HFFc6 (cell line): ENCODE measurements around the gene ADGRE3. TPM values are rescaled to one million over a fixed set of nuclear protein-coding genes. Genes with fewer than 3 reads are reported as not detected.

Experiments used
- DNase-seq: peaks from one replicate; pipeline ENCODE4 v3.0.0-alpha.2; 2018
- H3K27ac Mint-ChIP-seq: 2 replicates; pipeline ENCODE4 v1.8.0; 2020; ENCODE audit warnings: mild to moderate bottlenecking, mixed read lengths
- H3K27me3 Mint-ChIP-seq: 2 replicates; pipeline ENCODE4 v1.8.0; 2021; ENCODE audit warnings: mild to moderate bottlenecking, moderate library complexity, mixed read lengths; ENCODE audit not compliant: insufficient read depth
- H3K36me3 Mint-ChIP-seq: 2 replicates; pipeline ENCODE4 v1.8.0; 2021; ENCODE audit warnings: low read depth, mixed read lengths
- H3K4me1 Mint-ChIP-seq: 2 replicates; pipeline ENCODE4 v1.8.0; 2020; ENCODE audit warnings: low read depth, mixed read lengths
- H3K4me3 Mint-ChIP-seq: 2 replicates; pipeline ENCODE4 v1.8.0; 2020; ENCODE audit warnings: mild to moderate bottlenecking, moderate library complexity, mixed read lengths
- H3K9me3 Mint-ChIP-seq: 2 replicates; pipeline ENCODE4 v1.8.0; 2020; ENCODE audit warnings: mild to moderate bottlenecking, mixed read lengths
- CTCF ChIP-seq: fragments of 200-600 bp; sonication (generic); IDR thresholded peaks from 2 replicates; pipeline ENCODE4 v1.5.0; 2021; ENCODE audit warnings: antibody characterized with exemption, mild to moderate bottlenecking
- total RNA-seq, 6 experiments: library from RNA; stranded (reverse); fragmentation: NEBNext Ultra II Directional; extraction: Animal tissue kit (Norgen Biotek cat#: 25700); gene quantifications; 2 replicates in 1 of 6; 3 replicates in 5 of 6; pipeline ENCODE4 v1.2.3, GENCODE V29; 2021

Gene ADGRE3
- total RNA-seq, 6 experiments from 2014 or later, result not detected

- no peak for TF ChIP-seq CTCF
Measured at GRCh38 chr19:14678199-14678598, 3.6 kb upstream of the ADGRE3 start.

DNA sequence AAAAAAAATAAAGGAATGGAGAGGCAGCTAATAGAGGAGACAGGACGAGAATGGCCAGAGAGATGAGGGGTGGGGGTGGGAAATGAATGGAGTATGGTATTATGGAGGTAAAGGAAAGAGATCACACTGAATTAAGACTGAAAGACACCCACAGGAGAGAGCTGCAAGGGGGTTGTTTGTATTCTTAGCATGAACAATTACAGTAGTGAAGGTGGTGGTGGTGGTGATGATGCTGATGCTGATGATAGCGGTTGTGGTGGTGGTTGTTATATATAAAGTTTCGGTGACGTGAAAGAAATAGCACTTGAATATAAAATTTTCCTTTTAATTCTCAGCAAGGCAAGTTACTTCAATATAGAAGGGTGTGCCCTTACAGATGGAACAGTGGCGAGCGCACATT lies 2.8 kb upstream of the ADGRE3 start:
- Mint-ChIP-seq H3K27ac (no peak overlapping the region), H3K9me3 (no peaks in the 10 kb centered on the region), H3K4me3 (no peak overlapping the region), H3K36me3 (no peaks in the 10 kb centered on the region), H3K4me1 (no peaks in the 10 kb centered on the region), H3K27me3 (no peaks in the 10 kb centered on the region; the same call in none of the 2 replicates)
- no peak for DNase-seq
- no peak for TF ChIP-seq CTCF

More at GRCh38 chr19:14678199-14678598, 3.6 kb upstream of the ADGRE3 start:
- Mint-ChIP-seq H3K27me3 (no peaks in the 10 kb centered on the region; the same call in none of the 2 replicates), H3K4me3 (no peak overlapping the region), H3K36me3 (no peaks in the 10 kb centered on the region), H3K27ac (no peak overlapping the region), H3K9me3 (no peaks in the 10 kb centered on the region), H3K4me1 (no peaks in the 10 kb centered on the region)
- no peak for DNase-seq

DNA sequence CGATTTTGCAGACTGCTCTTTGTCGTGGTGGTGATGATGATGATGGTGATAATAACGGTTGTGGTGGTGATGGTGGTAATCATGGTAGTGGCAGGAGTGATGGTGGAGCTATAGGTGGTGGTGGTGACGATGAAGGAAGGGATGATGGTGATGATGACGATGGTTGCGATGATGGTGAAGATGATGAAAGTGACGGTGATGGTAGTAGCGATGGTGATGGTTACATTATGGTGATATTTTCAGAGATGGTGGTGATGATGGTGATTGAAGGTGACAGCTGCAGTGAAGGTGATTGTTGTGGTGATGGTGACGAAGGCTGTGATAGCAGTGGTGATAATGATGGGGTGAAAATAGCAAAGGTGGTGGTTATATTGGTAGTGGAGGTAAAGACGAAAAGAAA lies 2.1 kb upstream of the ADGRE3 start:
- DNase-seq, result no peak
- H3K4me3 Mint-ChIP-seq, result no peak overlapping the region
- no peaks in the 10 kb centered on the region for H3K4me1 Mint-ChIP-seq
- no peak overlapping the region for H3K27ac Mint-ChIP-seq
- no peak for TF ChIP-seq CTCF
- H3K9me3 Mint-ChIP-seq, result no peaks in the 10 kb centered on the region
- H3K36me3 Mint-ChIP-seq, result no peaks in the 10 kb centered on the region
- no peaks in the 10 kb centered on the region; the same call in none of the 2 replicates for H3K27me3 Mint-ChIP-seq

DNA sequence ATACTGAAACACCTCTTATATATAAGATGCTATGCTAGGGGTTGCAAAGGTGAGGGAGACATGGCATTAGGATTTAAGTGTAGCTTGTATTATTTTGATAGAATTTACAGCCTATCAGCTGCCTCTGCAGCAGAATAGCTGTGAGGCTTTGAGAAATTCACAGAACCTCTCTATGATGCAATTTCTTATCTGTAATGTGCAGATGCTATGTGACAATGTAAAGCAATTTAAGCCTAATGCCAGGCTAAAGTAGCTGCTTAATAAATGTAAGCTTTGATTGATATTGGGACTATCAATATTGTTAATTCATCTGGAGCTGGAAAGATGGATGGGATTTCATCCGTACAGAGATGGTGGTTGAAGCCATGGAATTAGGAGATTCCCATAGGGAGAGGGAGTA lies 1.6 kb downstream of the ADGRE3 start:
- H3K27ac Mint-ChIP-seq, result no peak overlapping the region
- H3K9me3 Mint-ChIP-seq, result no peaks in the 10 kb centered on the region
- no peak for DNase-seq
- TF ChIP-seq CTCF, result no peak
- no peaks in the 10 kb centered on the region for H3K4me1 Mint-ChIP-seq
- no peaks in the 10 kb centered on the region; the same call in none of the 2 replicates for H3K27me3 Mint-ChIP-seq
- H3K36me3 Mint-ChIP-seq, result no peaks in the 10 kb centered on the region
- H3K4me3 Mint-ChIP-seq, result no peak overlapping the region

DNA sequence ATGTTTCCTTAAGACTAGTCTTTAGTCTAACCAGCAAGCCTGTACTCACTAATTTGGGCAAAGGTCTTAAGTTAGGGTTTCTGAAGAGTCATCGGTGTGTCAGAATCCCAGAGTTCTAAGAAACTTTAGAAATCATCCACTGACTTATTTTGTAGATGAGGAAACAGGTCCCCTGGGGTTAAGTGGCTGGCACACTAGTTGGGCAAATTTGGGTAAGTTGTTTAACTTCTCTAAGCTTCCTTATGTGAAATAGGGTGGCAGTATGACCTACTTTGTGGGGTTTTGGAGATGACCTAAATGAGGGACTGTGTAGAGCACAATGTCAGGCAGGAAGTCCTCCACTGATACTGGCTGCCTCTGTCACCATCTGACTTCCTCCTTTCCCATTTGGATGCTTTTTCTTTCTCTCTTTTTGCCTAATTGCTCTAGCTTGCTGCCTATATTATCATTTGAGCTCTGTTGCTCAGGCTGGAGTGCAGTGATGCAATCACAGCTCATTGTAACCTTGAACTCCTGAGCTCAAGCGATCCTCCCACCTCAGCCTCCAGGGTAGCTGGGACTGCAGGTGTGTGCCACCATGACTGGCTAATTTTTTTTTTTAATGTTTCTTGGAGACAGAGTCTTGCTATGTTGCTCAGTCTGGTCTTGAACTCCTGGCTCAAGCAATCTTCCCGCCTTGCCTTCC lies 2.3 kb downstream of the ADGRE3 start:
- Mint-ChIP-seq H3K27me3 (no peaks in the 10 kb centered on the region; the same call in none of the 2 replicates), H3K9me3 (no peaks in the 10 kb centered on the region), H3K4me3 (no peak overlapping the region), H3K36me3 (no peaks in the 10 kb centered on the region), H3K27ac (no peak overlapping the region), H3K4me1 (no peaks in the 10 kb centered on the region)
- no peak for DNase-seq
- no peak for TF ChIP-seq CTCF
